Fibroblast of peridontal ligament (primary cell): Measurements from ENCODE around the gene PARVA.
A peak's percentile ranks its signal among the peaks of the same experiment; 100 is the strongest.

Source experiments
- DNase-seq: peaks from one replicate; pipeline ENCODE4 v3.0.0-alpha.2; 2010; ENCODE audit errors: extremely low read depth

PARVA gene

GRCh38 chr11:12430954-12431595 lies 53.7 kb downstream of the PARVA start:
- peak; percentile 94 for DNase-seq

- no peak for DNase-seq
Measured at GRCh38 chr11:12432507-12432906, 55.1 kb downstream of the PARVA start.

GRCh38 chr11:12433121-12433520 lies 55.8 kb downstream of the PARVA start:
- no peak for DNase-seq

GRCh38 chr11:12433571-12434324 lies 56.4 kb downstream of the PARVA start:
- peak; percentile 99 for DNase-seq

GRCh38 chr11:12434325-12434654 lies 56.9 kb downstream of the PARVA start:
- peak; percentile 36 for DNase-seq

- no peak for DNase-seq
Measured at GRCh38 chr11:12435264-12435663, 57.9 kb downstream of the PARVA start.

GRCh38 chr11:12436266-12436665 lies 58.9 kb downstream of the PARVA start:
- no peak for DNase-seq

- DNase-seq, result no peak
Measured at GRCh38 chr11:12438291-12438690, 60.9 kb downstream of the PARVA start.

- no peak for DNase-seq
Measured at GRCh38 chr11:12439615-12440014, 62.2 kb downstream of the PARVA start.

GRCh38 chr11:12440565-12440964 lies 63.2 kb downstream of the PARVA start:
- DNase-seq, result no peak

- peak; percentile 78 for DNase-seq
Measured at GRCh38 chr11:12441231-12441861, 64.0 kb downstream of the PARVA start.

- no peak for DNase-seq
Measured at GRCh38 chr11:12444601-12445000, 67.2 kb downstream of the PARVA start.

GRCh38 chr11:12445001-12445400 lies 67.6 kb downstream of the PARVA start:
- DNase-seq, result no peak

- DNase-seq, result no peak
Measured at GRCh38 chr11:12446863-12447262, 69.5 kb downstream of the PARVA start.

GRCh38 chr11:12448131-12448939 lies 71.0 kb downstream of the PARVA start:
- DNase-seq, result no peak

GRCh38 chr11:12449961-12450715 lies 72.8 kb downstream of the PARVA start:
- DNase-seq, result peak; percentile 21

- no peak for DNase-seq
Measured at GRCh38 chr11:12451179-12451814, 73.9 kb downstream of the PARVA start.

- no peak for DNase-seq
Measured at GRCh38 chr11:12453243-12453642, 75.9 kb downstream of the PARVA start.

- DNase-seq, result peak; percentile 58
Measured at GRCh38 chr11:12454782-12455181, 77.4 kb downstream of the PARVA start.

GRCh38 chr11:12455938-12456337 lies 78.6 kb downstream of the PARVA start:
- DNase-seq, result peak; percentile 83
